HG03439 (cell line): ENCODE results near the gene HIC2.
"Not testable (repeated sequence)": the region's sequence is repeated elsewhere in the genome, so short reads cannot be mapped to it uniquely, and the experiment has no call there.

Source experiments
- ATAC-seq: cut with Tn5 transposase; IDR thresholded peaks from one replicate; pipeline ENCODE4 v1.9.1; 2021; ENCODE audit warnings: mild to moderate bottlenecking, moderate library complexity; ENCODE audit not compliant: unreplicated experiment

Gene HIC2

DNA sequence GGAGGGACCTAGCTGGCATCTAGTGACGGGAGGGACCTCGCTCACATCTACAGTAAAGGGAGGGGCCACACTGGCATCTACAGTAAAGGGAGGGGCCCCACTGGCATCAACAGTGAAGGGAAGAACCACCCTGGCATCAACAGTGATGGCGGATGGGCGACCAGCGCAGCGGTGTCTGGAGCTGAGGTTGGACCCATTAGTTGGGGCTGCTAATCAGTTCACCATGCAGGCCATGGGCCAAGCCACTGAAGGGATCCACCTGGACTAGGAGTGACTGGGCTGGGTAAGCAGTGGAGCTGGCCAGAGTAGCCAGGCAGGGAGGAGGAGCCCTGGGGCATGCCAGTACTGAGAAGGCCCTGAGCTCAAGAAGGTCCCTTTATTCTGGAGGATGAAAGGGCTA is 73.4 kb downstream of the HIC2 start:
- not testable (repeated sequence) for ATAC-seq

DNA sequence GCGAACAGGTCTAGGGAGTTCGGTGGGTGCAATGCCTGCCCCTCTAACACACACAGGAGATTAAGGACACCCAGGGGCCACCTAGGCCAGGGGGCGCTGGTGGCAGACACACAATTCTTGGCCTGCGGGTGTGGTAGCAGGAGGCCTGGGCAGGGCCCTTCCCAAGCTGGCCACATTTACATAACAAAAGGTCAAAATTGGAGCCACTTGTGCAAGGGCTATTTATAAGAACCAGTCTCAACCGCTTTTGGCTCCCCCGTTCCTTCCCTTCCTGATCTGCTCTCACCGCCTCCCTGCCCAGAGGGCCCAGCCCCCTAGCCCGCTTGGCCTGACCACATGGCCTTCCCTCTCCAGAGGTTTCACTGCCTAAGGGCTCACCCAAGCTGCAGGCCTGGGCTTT is 75.1 kb downstream of the HIC2 start:
- ATAC-seq, result not testable (repeated sequence)

DNA sequence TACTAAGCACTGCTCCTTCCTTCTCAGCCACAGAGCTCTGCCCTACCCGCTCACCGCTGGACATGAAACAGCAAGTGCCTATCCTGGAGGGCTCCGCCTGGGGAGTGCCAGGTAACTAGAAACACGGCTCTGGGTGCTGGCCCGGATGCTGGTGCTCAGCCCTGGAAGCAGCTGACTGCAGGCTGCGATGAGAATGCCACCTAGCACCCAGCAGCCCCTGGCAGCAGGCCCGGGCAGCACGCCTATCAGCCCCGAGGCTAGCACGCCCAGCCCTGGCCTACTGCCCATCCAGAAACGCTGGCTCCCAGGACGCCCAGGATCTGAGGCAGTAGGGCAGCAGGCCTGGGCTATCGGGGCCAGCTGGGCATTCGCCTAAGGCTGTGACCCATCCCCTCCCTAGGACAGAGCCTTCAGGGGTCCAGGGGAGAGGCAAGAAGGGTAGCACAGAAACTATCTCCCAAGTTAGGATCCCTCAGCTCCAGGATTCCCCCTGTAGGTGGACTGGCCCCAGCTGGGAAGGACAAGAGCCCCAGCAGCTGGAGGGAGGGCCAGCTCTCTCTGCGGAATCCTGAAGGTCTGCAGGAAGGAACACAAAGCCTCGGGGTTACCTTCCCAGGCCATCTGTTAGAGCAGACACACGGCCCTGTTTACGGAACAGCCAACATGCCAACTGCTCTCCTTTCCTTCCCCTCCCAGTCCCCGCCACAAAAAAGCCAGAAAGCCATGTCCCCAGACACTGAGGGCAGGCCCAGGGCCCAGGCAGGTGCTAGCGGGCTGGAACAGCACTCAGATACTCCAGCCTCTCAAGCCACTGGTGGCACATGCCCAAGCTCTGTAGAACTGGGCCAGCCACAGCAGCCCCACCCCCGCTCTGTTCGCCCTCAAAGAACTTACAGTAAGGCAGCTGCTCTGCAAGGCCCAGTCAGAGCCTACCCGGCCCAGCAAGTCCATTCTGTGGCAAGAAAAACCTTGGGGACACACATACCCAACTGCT is 76.9 kb downstream of the HIC2 start:
- not testable (repeated sequence) for ATAC-seq

DNA sequence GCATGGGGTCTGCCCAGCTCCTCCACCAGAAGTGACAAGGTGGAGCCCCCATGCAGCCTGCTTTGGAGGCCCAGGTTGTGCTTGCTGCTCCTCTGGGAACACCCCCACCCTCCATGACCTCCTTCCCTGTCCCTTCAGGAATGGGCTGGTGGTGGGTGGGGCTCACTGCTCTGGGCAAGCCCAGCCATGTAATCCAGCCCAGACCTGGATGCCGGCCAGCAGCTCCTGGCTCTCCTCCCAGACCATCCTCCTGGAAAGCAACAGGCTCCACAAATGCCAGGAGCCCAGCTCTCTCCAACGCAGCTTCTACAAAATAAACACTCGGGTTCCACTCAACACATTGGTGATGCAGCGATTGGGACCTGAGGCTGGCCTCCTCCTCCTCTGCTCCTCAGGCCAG is 80.8 kb downstream of the HIC2 start:
- not testable (repeated sequence) for ATAC-seq

DNA sequence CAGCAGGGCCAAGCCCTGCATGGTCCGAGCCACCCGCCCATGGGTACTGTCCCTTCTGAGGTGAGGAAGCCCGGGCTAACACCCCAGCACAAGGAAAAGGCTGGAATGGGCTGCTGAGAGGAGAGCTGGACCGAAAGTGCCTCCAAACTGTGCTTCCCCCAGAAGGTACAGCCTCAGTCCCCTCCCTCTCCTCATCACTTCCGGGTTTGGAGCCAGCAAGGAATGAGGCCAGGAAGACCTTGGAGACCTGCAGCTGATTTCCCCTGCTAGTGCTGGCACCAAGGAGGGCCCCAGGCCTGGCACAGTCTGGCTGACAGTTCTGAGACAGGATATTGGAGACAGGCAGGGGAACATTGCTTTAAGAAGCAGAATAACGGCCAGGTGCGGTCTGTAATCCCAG is 81.3 kb downstream of the HIC2 start:
- ATAC-seq, result not testable (repeated sequence)

DNA sequence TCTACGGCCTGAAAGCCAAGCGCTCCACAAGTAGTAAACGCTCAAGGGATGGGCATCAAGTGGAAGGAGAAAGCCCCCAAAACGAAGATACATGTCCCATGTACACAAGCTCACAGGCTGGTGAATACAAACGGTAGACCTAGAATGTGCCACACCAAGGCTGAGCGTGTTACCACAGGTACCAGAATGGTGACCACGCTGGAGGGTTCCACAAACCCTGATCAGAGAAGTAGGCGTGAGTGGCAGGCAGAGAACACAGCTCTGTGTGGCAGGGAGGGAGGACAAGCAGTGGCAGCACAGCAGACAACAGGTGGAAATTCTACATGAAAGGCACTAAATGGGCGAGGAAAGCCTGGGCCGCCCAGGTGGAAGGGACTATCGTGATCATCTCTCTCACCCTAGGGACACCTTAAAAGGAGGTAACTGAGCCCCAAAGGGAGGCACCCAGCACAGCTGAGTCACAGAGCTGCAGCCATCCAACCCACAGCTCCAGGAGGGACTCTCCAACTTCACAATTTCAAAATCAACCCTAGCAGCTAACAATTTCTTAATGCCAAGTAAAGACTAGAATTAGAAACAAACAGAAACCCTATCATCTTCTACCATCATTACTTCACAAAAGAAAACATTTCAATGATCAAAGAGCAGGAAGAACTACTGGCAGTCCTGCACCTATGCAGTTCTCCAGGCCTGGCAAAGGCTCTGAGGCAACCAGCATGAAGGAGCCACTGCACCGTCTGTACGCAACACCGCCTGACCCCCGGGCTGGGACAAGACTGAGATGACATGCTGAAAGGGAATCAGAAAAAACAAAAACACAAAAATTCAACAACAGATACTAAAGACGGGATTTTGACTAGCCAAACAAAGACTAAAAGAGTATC is 82.7 kb downstream of the HIC2 start:
- ATAC-seq, result not testable (repeated sequence)
